Vagina (tissue), 2 donors: ENCODE results near the gene IP6K1.

Experiments
- CTCF ChIP-seq, 3 experiments: fragments of 450-650 bp in 2 of 3; fragments of 200-600 bp in 1 of 3; sonication (generic) in 1 of 3; IDR thresholded peaks; one replicate each; pipeline ENCODE4 v1.5.1; 2017 to 2019; ENCODE audit warnings: antibody characterized with exemption in 3 of 3, mild to moderate bottlenecking in 2 of 3, moderate library complexity in 2 of 3
- POLR2A ChIP-seq, 2 donors: fragments of 450-650 bp; IDR thresholded peaks; one replicate each; pipeline ENCODE4 v1.6.1; 2017; ENCODE audit warnings: antibody characterized with exemption in 2 of 2, mild to moderate bottlenecking in 2 of 2, moderate library complexity in 2 of 2
- POLR2AphosphoS5 ChIP-seq, 2 donors: sonication (generic); formaldehyde crosslinking; IDR thresholded peaks; one replicate each; pipeline ENCODE4 v1.9.0; 2017; ENCODE audit warnings: antibody characterized with exemption in 2 of 2, mild to moderate bottlenecking in 2 of 2, low read depth in 1 of 2; ENCODE audit not compliant: insufficient read depth in 1 of 2

- TF ChIP-seq POLR2A (IDR thresholded peaks at IDR 0.05) (no peak), POLR2AphosphoS5 (IDR thresholded peaks at IDR 0.05; ENCODE audit: insufficient read depth in 1 of 2, low read depth in 1 of 2) (no peak), CTCF (IDR thresholded peaks at IDR 0.05) (no peak)
Measured at GRCh38 chr3:49703956-49704355, 82.4 kb downstream of the IP6K1 start.
